ENCODE data around the gene ITGB3BP. TPM values are rescaled to one million over a fixed set of nuclear protein-coding genes. Genes with fewer than 3 reads are reported as not detected.
A peak's percentile ranks its signal among the peaks of the same experiment; 100 is the strongest.

ITGB3BP gene
- total RNA-seq, 4 donors from 2014 or later = 6.5 to 35.0 (median 11.3) TPM

- Histone ChIP-seq H3K9me3 (no peaks in the 10 kb centered on the region), H3K27me3 (no peaks in the 10 kb centered on the region), H3K36me3 (peaks cover 0 to 8% of the 10 kb centered on the region in 2 donors), H3K4me1 (no peaks in the 10 kb centered on the region), H3K4me3 (no peak overlapping the region), H3K27ac (no peak overlapping the region)
- 91 to 100% methylated on average over 2 of the region's 2 CpGs for WGBS, 2 donors (ENCODE audit: low coverage in 1 of 2)
- TF ChIP-seq EP300 (IDR thresholded peaks at IDR 0.05) (no peak), POLR2AphosphoS5 (IDR thresholded peaks at IDR 0.05) (no peak), POLR2A (IDR thresholded peaks at IDR 0.05) (no peak)
- TF ChIP-seq, protein P1, sequence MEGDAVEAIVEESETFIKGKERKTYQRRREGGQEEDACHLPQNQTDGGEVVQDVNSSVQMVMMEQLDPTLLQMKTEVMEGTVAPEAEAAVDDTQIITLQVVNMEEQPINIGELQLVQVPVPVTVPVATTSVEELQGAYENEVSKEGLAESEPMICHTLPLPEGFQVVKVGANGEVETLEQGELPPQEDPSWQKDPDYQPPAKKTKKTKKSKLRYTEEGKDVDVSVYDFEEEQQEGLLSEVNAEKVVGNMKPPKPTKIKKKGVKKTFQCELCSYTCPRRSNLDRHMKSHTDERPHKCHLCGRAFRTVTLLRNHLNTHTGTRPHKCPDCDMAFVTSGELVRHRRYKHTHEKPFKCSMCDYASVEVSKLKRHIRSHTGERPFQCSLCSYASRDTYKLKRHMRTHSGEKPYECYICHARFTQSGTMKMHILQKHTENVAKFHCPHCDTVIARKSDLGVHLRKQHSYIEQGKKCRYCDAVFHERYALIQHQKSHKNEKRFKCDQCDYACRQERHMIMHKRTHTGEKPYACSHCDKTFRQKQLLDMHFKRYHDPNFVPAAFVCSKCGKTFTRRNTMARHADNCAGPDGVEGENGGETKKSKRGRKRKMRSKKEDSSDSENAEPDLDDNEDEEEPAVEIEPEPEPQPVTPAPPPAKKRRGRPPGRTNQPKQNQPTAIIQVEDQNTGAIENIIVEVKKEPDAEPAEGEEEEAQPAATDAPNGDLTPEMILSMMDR (IDR thresholded peaks at IDR 0.05) = no peak
- ATAC-seq = no peak
Observed at GRCh38 chr1:63559357-63559756, 36.3 kb upstream of the ITGB3BP start.

DNA sequence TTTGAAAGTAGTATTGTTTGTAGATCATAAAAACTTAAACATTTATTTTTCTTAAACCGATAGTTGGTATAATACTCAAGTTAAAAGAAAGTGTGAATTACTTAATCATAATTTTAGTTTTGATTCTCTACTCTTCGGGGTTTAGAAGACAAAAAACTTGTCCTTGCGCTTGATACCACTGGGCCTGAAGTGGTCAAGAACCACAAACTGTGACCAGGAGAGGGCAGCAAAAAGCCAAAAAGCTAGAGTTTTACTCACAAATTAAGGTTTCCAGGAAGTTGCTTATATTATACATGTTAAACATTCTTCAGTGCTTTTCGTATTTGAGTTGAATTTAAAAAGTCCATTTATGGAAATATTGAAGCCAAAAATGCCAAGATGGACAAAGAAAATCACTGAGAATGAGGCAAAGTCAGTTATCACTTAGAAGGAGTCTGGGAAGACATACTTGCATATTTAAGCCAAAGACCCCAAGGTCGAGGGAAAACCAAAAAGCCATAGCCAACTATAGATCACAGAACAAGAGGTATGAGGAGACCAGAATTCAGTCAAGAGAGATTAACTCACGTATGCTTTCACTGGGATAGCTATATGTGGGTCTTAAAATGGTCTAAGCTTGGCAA lies 34.5 kb upstream of the ITGB3BP start:
- peaks cover 0 to 22% of the 10 kb centered on the region in 2 donors for H3K36me3 ChIP-seq
- H3K27ac ChIP-seq = no peak overlapping the region
- no peaks in the 10 kb centered on the region for H3K27me3 ChIP-seq
- no peaks in the 10 kb centered on the region for H3K9me3 ChIP-seq
- WGBS, 2 donors (ENCODE audit: low coverage in 1 of 2) = 59 to 76% methylated on average over 6 of the region's 6 CpGs
- ATAC-seq = no peak
- no peaks in the 10 kb centered on the region for H3K4me1 ChIP-seq
- TF ChIP-seq, protein P1 (IDR thresholded peaks at IDR 0.05) = peak in 2 of 4 experiments; percentile 26 to 37
- TF ChIP-seq POLR2AphosphoS5 (IDR thresholded peaks at IDR 0.05) = no peak
- no peak overlapping the region for H3K4me3 ChIP-seq

GRCh38 chr1:63555480-63555879 lies 32.5 kb upstream of the ITGB3BP start:
- H3K27ac ChIP-seq = no peak overlapping the region
- no peaks in the 10 kb centered on the region for H3K9me3 ChIP-seq
- no peak for ATAC-seq
- no peak for TF ChIP-seq POLR2A (IDR thresholded peaks at IDR 0.05)
- no peak for TF ChIP-seq POLR2AphosphoS5 (IDR thresholded peaks at IDR 0.05)
- TF ChIP-seq, protein P1 (IDR thresholded peaks at IDR 0.05) = no peak
- no peak for TF ChIP-seq EP300 (IDR thresholded peaks at IDR 0.05)
- no peak overlapping the region for H3K4me3 ChIP-seq
- H3K27me3 ChIP-seq = no peaks in the 10 kb centered on the region
- H3K36me3 ChIP-seq = peaks cover 0 to 25% of the 10 kb centered on the region in 2 donors
- no peaks in the 10 kb centered on the region for H3K4me1 ChIP-seq

GRCh38 chr1:63548877-63549276 lies 25.9 kb upstream of the ITGB3BP start:
- Histone ChIP-seq H3K27me3 (no peaks in the 10 kb centered on the region), H3K4me1 (no peaks in the 10 kb centered on the region), H3K9me3 (no peaks in the 10 kb centered on the region), H3K36me3 (peaks cover 0 to 59% of the 10 kb centered on the region in 2 donors), H3K27ac (no peak overlapping the region), H3K4me3 (no peak overlapping the region)
- no peak for ATAC-seq
- TF ChIP-seq, protein P1 (IDR thresholded peaks at IDR 0.05) = no peak
- no peak for TF ChIP-seq POLR2A (IDR thresholded peaks at IDR 0.05)
- no peak for TF ChIP-seq EP300 (IDR thresholded peaks at IDR 0.05)
- no peak for TF ChIP-seq POLR2AphosphoS5 (IDR thresholded peaks at IDR 0.05)
- WGBS, 2 donors (ENCODE audit: low coverage in 1 of 2) = 92 to 95% methylated on average over 12 to 13 of the region's 13 CpGs

- Histone ChIP-seq H3K27ac (peak overlapping the region in 1 of 4 donors; percentile 41), H3K9me3 (no peaks in the 10 kb centered on the region), H3K27me3 (no peaks in the 10 kb centered on the region), H3K36me3 (peaks cover 0 to 55% of the 10 kb centered on the region in 2 donors), H3K4me1 (no peaks in the 10 kb centered on the region), H3K4me3 (no peak overlapping the region)
- no peak for TF ChIP-seq POLR2AphosphoS5 (IDR thresholded peaks at IDR 0.05)
- TF ChIP-seq, protein P1 (IDR thresholded peaks at IDR 0.05) = no peak
- TF ChIP-seq POLR2A (IDR thresholded peaks at IDR 0.05) = no peak
- no peak for TF ChIP-seq EP300 (IDR thresholded peaks at IDR 0.05)
- 93 to 100% methylated on average over 1 to 2 of the region's 2 CpGs for WGBS, 2 donors (ENCODE audit: low coverage in 1 of 2)
- no peak for ATAC-seq
Observed at GRCh38 chr1:63548303-63548702, 25.3 kb upstream of the ITGB3BP start.
